Measurements from ENCODE around the gene PRDM1.

The PRDM1 gene

GRCh38 chr6:106072501-106073090 lies 13.5 kb upstream of the PRDM1 start:
- no peak for DNase-seq

GRCh38 chr6:106074146-106074545 lies 12.0 kb upstream of the PRDM1 start:
- no peak for DNase-seq

- no peak for DNase-seq
These were observed 10.0 kb upstream of the PRDM1 start for GRCh38 chr6:106076139-106076538.

GRCh38 chr6:106077170-106077569 lies 9.0 kb upstream of the PRDM1 start:
- no peak for DNase-seq

GRCh38 chr6:106077881-106078280 lies 8.3 kb upstream of the PRDM1 start:
- DNase-seq, result no peak

GRCh38 chr6:106079961-106080762 lies 6.0 kb upstream of the PRDM1 start:
- DNase-seq, result peak; percentile 15

- DNase-seq, result no peak
These were observed 5.4 kb upstream of the PRDM1 start for GRCh38 chr6:106080763-106081095.

GRCh38 chr6:106081715-106082114 lies 4.4 kb upstream of the PRDM1 start:
- no peak for DNase-seq

- no peak for DNase-seq
These were observed 3.3 kb upstream of the PRDM1 start for GRCh38 chr6:106082735-106083398.

GRCh38 chr6:106083618-106084017 lies 2.5 kb upstream of the PRDM1 start:
- DNase-seq, result no peak

- DNase-seq, result peak; percentile 84
These were observed 1.8 kb upstream of the PRDM1 start for GRCh38 chr6:106084106-106084988.

- no peak for DNase-seq
These were observed 996 bp upstream of the PRDM1 start for GRCh38 chr6:106084989-106085691.

GRCh38 chr6:106085692-106085983 lies 498 bp upstream of the PRDM1 start:
- no peak for DNase-seq

- no peak for DNase-seq
These were observed 659 bp downstream of the PRDM1 start for GRCh38 chr6:106086814-106087175.

- DNase-seq, result no peak
These were observed 1.6 kb downstream of the PRDM1 start for GRCh38 chr6:106087548-106088325.

GRCh38 chr6:106090001-106090400 lies 3.9 kb downstream of the PRDM1 start:
- DNase-seq, result no peak

- DNase-seq, result no peak
These were observed 6.1 kb downstream of the PRDM1 start for GRCh38 chr6:106092279-106092678.

GRCh38 chr6:106094261-106094963 lies 8.3 kb downstream of the PRDM1 start:
- DNase-seq, result no peak

GRCh38 chr6:106094964-106095335 lies 8.8 kb downstream of the PRDM1 start:
- DNase-seq, result no peak

GRCh38 chr6:106097411-106098231 lies 11.5 kb downstream of the PRDM1 start:
- DNase-seq, result no peak

Measured in NCI-H1105 (cell line).